NT2/D1 (cell line): Measurements from ENCODE around the gene STARD9.
A peak's percentile ranks its signal among the peaks of the same experiment; 100 is the strongest.

Experiments used
- DNase-seq: peaks from one replicate; pipeline ENCODE4 v3.0.0-alpha.2; 2011; ENCODE audit warnings: low read depth, low spot score
- H3K27me3 ChIP-seq: 2 replicates; pipeline ENCODE4 v1.6.0; 2011; ENCODE audit warnings: mild to moderate bottlenecking; ENCODE audit not compliant: insufficient read length, insufficient read depth
- H3K36me3 ChIP-seq: 2 replicates; pipeline ENCODE4 v1.6.1; 2011; ENCODE audit warnings: mild to moderate bottlenecking, low read length, mixed read lengths; ENCODE audit not compliant: insufficient read depth, insufficient read length
- H3K4me1 ChIP-seq: 2 replicates; pipeline ENCODE4 v1.5.1; 2011; ENCODE audit not compliant: insufficient read depth, insufficient read length
- H3K4me3 ChIP-seq: 2 replicates; pipeline ENCODE4 v1.5.1; 2011; ENCODE audit warnings: low read depth; ENCODE audit not compliant: insufficient read length
- H3K9ac ChIP-seq: 2 replicates; pipeline ENCODE4 v1.6.0; 2011; ENCODE audit warnings: low read depth; ENCODE audit not compliant: insufficient read length
- H3K9me3 ChIP-seq: 2 replicates; pipeline ENCODE4 v1.5.1; 2011; ENCODE audit warnings: mild to moderate bottlenecking, low read length; ENCODE audit not compliant: insufficient read depth
- SUZ12 ChIP-seq: IDR thresholded peaks from 2 replicates; pipeline ENCODE4 v1.6.1; 2011; ENCODE audit not compliant: insufficient read length, insufficient read depth; ENCODE audit errors: extremely low read depth
- YY1 ChIP-seq: IDR thresholded peaks from 2 replicates; pipeline ENCODE4 v1.6.1; 2011; ENCODE audit not compliant: insufficient read length, insufficient read depth
- ZNF274 ChIP-seq: IDR thresholded peaks from 2 replicates; pipeline ENCODE4 v1.6.1; 2011; ENCODE audit warnings: mild to moderate bottlenecking, low read depth, low read length

Gene STARD9

DNA sequence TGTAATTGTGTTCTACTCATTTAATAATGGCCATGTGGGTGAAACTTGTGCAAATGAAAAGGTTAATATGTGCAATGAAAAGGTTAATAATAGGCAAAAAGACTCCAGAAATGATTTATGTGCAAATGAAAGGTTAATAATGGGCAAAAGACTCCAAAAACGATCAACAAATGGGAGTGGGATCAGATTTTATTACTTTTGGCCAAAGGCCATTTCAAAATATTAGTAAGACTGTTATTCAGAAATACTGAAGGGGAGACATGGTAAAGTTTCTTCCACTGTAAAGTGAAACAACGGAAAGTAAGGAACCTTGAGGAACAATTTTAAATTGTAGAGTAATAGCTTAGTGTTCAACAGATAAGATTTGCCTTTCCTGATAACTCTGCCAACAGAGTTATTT, 40.7 kb downstream of the STARD9 start:
- Histone ChIP-seq H3K9ac (no peak overlapping the region), H3K4me3 (no peak overlapping the region), H3K4me1 (no peaks in the 10 kb centered on the region), H3K36me3 (peaks cover 7% of the 10 kb centered on the region), H3K27me3 (no peaks in the 10 kb centered on the region), H3K9me3 (no peaks in the 10 kb centered on the region)
- DNase-seq: no peak
- TF ChIP-seq SUZ12: no peak
- TF ChIP-seq ZNF274: no peak
- no peak for TF ChIP-seq YY1

DNA sequence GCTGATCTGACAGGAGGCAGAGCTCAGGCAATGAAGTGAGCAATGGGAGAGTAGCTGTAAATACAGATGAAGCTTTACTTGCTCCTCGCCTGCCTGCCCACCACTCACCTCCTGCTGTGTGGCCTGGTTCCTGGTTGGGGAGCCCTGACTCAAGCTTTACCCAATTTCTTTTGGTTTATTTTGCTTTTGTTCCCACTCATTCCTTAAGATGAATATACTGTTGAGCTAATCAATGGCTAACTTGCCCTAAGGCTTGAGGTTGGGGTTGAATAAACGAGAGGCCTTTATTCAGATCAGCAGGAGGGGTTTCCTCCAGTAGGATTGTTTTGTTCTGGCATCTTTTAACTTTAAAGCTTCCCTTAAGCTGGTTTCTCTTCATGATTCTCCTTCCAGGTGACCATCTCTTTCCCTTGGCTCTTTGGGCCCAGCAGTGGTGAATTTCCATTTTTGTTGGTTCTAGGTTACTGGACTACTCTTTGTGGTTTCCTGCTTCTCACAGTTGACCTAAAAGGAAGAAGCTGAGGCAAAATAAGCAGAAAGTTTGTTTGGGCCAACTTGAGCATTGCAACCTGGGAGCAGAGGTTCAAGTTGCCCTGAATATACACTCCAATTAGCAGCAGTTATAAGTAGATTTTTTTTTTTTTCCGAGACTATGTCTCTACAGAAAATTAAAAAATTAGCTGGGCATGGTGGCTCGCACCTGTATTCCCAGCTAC, 44.4 kb downstream of the STARD9 start:
- peaks cover 7% of the 10 kb centered on the region for H3K36me3 ChIP-seq
- H3K4me1 ChIP-seq: no peaks in the 10 kb centered on the region
- no peak overlapping the region for H3K9ac ChIP-seq
- H3K27me3 ChIP-seq: no peaks in the 10 kb centered on the region
- no peak overlapping the region for H3K4me3 ChIP-seq
- peak; percentile 81 for DNase-seq
- TF ChIP-seq YY1 (no peak), SUZ12 (no peak), ZNF274 (no peak)
- no peaks in the 10 kb centered on the region for H3K9me3 ChIP-seq

DNA sequence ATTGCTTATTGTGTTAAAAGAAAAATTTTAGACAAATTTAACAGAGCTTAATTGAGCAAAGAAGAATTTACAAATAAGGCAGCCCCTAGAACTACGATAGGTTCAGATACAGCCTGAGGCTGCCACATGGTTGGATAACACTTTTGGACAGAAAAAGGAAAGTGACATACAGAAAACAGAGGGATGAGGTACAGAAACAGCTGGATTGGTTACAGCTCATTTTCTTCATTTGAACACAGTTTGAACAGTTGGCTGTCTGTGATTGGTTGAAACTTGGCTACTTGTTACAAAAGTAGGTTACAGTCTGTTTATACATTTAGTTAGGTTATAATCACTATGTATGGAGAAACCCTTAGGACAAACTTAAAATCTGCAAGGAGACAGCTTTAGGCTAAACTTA, 46.0 kb downstream of the STARD9 start:
- H3K9me3 ChIP-seq: no peaks in the 10 kb centered on the region
- peaks cover 7% of the 10 kb centered on the region for H3K36me3 ChIP-seq
- no peak for DNase-seq
- H3K27me3 ChIP-seq: no peaks in the 10 kb centered on the region
- TF ChIP-seq ZNF274 (no peak), YY1 (no peak), SUZ12 (no peak)
- H3K4me1 ChIP-seq: no peaks in the 10 kb centered on the region
- no peak overlapping the region for H3K9ac ChIP-seq
- H3K4me3 ChIP-seq: no peak overlapping the region

DNA sequence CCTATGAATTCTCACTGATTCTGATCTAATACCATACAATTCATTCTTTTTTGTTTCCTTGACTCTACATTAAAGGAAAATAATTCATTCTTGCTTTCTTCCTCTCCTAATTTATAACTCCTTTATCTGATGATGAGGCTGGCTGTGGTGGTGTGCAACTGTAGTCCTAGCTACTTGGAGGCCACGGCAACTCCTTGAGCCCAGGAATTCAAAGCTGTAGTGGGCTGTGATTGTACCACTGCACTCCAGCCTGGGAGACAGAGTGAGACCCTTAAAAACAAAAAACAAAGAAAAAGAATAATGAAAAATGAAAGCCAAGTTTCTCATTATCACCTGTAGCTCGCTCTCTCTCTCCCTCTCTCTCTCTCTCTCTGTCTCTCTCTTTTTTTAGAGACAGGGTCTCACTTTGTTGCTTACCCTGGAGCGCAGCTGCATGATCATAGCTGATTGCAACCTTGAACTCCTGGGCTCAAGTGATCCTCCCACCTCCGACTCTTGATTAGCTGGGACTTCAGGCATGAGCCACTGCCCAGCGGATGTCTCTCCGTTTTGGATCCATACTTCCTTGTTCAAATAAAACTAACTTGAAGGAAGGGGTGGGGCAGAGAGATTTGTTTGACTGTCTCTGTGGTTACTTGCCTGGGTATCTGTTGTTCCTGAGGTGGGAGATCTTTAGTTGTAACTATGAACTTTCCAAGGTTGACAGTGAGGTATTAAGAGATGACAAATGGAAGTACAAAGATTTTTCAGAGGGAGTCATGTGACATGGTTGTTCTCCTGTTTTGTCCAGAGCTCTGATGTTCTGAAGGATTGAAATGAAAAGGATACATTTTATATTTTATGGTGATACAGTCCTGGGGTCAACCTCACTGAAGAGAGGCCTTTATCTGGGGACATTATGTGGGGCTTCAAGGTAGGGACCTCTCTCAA, 46.9 kb downstream of the STARD9 start:
- H3K9ac ChIP-seq: no peak overlapping the region

DNA sequence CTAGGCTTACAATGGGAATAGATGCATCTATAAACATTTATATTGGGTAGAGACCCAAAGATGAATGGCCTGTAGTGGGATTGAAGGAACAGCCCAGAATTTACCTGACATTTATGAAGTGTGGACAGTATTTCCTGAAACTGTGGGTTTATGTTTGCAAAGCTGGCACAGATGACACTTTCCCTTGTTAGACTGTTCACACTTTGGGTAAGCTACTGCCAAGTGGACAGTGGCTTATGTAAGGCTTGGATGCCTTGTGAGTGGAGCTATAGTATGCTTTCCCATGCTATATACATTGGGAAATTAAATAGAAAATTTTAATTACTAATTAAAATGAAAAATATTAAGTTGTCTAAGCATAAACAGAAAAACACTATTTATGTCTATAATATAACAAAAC, 48.5 kb downstream of the STARD9 start:
- H3K4me1 ChIP-seq: no peaks in the 10 kb centered on the region
- H3K4me3 ChIP-seq: no peak overlapping the region
- TF ChIP-seq SUZ12 (no peak), ZNF274 (no peak), YY1 (no peak)
- H3K9me3 ChIP-seq: no peaks in the 10 kb centered on the region
- no peaks in the 10 kb centered on the region for H3K27me3 ChIP-seq
- H3K9ac ChIP-seq: no peak overlapping the region
- no peaks in the 10 kb centered on the region for H3K36me3 ChIP-seq
- DNase-seq: no peak

More for the DNA sequence above, 46.9 kb downstream of the STARD9 start:
- no peak for TF ChIP-seq SUZ12
- no peak for TF ChIP-seq YY1
- no peak for TF ChIP-seq ZNF274
- no peak for DNase-seq
- Histone ChIP-seq H3K4me3 (no peak overlapping the region), H3K9me3 (no peaks in the 10 kb centered on the region), H3K4me1 (no peaks in the 10 kb centered on the region), H3K27me3 (no peaks in the 10 kb centered on the region), H3K36me3 (peaks cover 6% of the 10 kb centered on the region)

DNA sequence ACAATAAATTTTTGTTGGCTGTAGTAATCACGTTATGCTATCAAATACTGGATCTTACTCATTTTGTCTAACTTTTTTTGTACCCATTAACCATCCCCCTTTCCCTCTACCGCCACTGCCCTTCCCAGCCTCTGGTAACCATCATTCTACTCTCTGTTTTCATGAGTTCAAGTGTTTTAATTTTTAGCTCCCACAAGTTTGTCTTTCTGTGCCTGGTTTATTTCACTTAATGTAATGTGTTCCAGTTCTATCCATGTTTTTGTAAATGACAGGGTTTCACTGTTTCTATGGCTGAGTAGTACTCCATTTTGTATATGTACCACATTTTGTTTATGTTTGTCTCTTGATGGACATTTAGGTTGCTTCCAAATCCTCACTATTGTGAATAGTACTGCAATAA, 52.1 kb downstream of the STARD9 start:
- Histone ChIP-seq H3K27me3 (no peaks in the 10 kb centered on the region), H3K36me3 (no peaks in the 10 kb centered on the region), H3K4me3 (no peak overlapping the region), H3K9me3 (no peaks in the 10 kb centered on the region), H3K9ac (no peak overlapping the region), H3K4me1 (no peaks in the 10 kb centered on the region)
- no peak for TF ChIP-seq ZNF274
- no peak for TF ChIP-seq YY1
- TF ChIP-seq SUZ12: no peak
- DNase-seq: no peak

DNA sequence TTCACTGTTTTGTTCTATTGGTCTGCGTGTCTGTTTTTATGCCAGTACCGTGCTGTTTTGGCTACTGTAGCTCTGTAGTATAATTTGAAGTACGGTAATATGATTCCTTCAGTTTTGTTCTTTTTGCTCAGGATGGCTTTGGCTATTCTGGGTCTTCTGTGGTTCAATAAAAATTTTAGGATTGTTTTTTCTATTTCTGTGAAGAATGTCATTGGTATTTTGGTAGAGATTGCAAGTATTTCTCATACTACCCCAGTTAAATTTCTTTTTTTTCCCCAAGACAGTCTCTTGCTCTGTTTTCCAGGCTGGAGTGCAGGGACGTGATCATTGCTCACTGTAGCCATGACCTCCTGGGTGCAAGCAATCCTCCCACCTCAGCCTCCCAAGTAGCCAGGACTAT, 53.4 kb downstream of the STARD9 start:
- H3K36me3 ChIP-seq: no peaks in the 10 kb centered on the region
- no peak overlapping the region for H3K9ac ChIP-seq

More for the DNA sequence above, 53.4 kb downstream of the STARD9 start:
- Histone ChIP-seq H3K9me3 (no peaks in the 10 kb centered on the region), H3K27me3 (no peaks in the 10 kb centered on the region), H3K4me3 (no peak overlapping the region), H3K4me1 (no peaks in the 10 kb centered on the region)
- no peak for TF ChIP-seq YY1
- no peak for TF ChIP-seq ZNF274
- no peak for TF ChIP-seq SUZ12
- DNase-seq: no peak
